Measurements from ENCODE around the gene CELSR1. TPM values are rescaled to one million over a fixed set of nuclear protein-coding genes. Genes with fewer than 3 reads are reported as not detected.

Gene CELSR1
- total RNA-seq, 3 donors from 2014 or later (not counting 1 experiment from before 2014, with no cell fraction given): 0.89 to 3.9 (median 1.9) TPM

- intact Hi-C loops (cut with micrococcal nuclease): no loop called here
- H3K4me3 ChIP-seq (ENCODE audit: low read length): no peak overlapping the region
- H3K36me3 ChIP-seq (ENCODE audit: control insufficient read depth, insufficient read depth, low read length): no peaks in the 10 kb centered on the region
- 98% methylated on average over 8 of the region's 8 CpGs for WGBS (ENCODE audit: insufficient coverage)
- no peaks in the 10 kb centered on the region for H3K36me3 Mint-ChIP-seq
- no peak for TF ChIP-seq CTCF (IDR thresholded peaks at IDR 0.05)
- no peak overlapping the region for H3K27ac ChIP-seq (ENCODE audit: low read length)
- H3K9me3 ChIP-seq (ENCODE audit: control insufficient read depth, insufficient read depth, low read length): no peaks in the 10 kb centered on the region
- no peaks in the 10 kb centered on the region for H3K9me3 Mint-ChIP-seq
- no peak overlapping the region for H3K27ac Mint-ChIP-seq
- H3K4me1 ChIP-seq (ENCODE audit: control insufficient read depth, insufficient read depth, low read length): peaks cover 2% of the 10 kb centered on the region
- no peak overlapping the region for H3K4me3 Mint-ChIP-seq
- no peak for ATAC-seq
- H3K27me3 ChIP-seq (ENCODE audit: control insufficient read depth, insufficient read depth, low read length): no peaks in the 10 kb centered on the region
- H3K27me3 Mint-ChIP-seq (ENCODE audit: low read depth in 2 of 2): no peaks in the 10 kb centered on the region
- no peaks in the 10 kb centered on the region for H3K4me1 Mint-ChIP-seq
- no peak for DNase-seq
Measured at GRCh38 chr22:46312056-46312455, 225.4 kb downstream of the CELSR1 start.

Other genes starting within 250 kb of the CELSR1 start
- 1 to 10 TPM; 2.7 to 4.0 (median 2.9) TPM for gene GTSE1, start 240.8 kb downstream of the CELSR1 start, total RNA-seq
- gene TRMU, start 201.9 kb downstream of the CELSR1 start, total RNA-seq: 10 to 100 TPM; 54.5 to 77.9 (median 58.4) TPM
- 10 to 100 TPM; 30.0 to 78.5 (median 41.6) TPM for gene GRAMD4, start 82.8 kb upstream of the CELSR1 start, total RNA-seq
- gene CERK, start 200.6 kb upstream of the CELSR1 start, total RNA-seq: 10 to 100 TPM; 50.0 to 71.2 (median 55.6) TPM
- 10 to 100 TPM; 47.4 to 53.7 (median 53.2) TPM for gene TBC1D22A, start 225.0 kb upstream of the CELSR1 start, total RNA-seq

Measured in natural killer cell (primary cell).